ENCODE data around the gene CNEP1R1. TPM values are rescaled to one million over a fixed set of nuclear protein-coding genes. Genes with fewer than 3 reads are reported as not detected.
A peak's percentile ranks its signal among the peaks of the same experiment; 100 is the strongest.

CNEP1R1 gene
- total RNA-seq, 2 experiments from 2014 or later, result 36.6 to 46.3 TPM

DNA sequence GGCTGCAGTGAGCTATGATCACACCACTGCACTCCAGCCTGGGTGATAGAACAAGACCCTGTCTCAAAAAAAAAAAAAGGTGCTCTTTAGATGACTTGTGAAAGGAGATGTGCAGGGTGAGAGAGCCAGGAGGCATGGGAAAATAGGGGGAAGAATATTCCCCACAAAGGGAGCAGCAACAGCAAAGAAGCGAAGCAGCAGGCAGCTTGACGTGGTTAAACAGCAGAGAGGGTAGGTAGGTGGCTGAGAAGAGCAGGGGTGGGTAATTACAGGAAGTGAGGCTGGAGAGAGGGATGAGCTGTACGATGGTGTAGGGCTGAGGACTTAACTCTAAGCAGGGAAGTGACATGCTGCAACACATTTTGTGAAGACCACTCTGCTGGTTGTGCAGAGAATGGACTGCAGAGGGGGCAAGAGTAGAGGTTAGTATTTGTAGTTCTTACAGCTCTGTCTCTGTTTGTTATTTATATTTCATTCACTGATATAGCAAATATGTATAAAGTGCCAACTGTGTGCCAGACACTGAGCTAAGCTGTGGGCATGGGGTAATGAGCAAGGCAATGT, 42.3 kb downstream of the CNEP1R1 start:
- no peak overlapping the region for H3K4me3 ChIP-seq (ENCODE audit: low read length)
- H3K27me3 Mint-ChIP-seq, result no peaks in the 10 kb centered on the region
- TF ChIP-seq, protein P1, sequence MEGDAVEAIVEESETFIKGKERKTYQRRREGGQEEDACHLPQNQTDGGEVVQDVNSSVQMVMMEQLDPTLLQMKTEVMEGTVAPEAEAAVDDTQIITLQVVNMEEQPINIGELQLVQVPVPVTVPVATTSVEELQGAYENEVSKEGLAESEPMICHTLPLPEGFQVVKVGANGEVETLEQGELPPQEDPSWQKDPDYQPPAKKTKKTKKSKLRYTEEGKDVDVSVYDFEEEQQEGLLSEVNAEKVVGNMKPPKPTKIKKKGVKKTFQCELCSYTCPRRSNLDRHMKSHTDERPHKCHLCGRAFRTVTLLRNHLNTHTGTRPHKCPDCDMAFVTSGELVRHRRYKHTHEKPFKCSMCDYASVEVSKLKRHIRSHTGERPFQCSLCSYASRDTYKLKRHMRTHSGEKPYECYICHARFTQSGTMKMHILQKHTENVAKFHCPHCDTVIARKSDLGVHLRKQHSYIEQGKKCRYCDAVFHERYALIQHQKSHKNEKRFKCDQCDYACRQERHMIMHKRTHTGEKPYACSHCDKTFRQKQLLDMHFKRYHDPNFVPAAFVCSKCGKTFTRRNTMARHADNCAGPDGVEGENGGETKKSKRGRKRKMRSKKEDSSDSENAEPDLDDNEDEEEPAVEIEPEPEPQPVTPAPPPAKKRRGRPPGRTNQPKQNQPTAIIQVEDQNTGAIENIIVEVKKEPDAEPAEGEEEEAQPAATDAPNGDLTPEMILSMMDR (IDR thresholded peaks at IDR 0.05), result peak; percentile 46
- peak overlapping the region; percentile 80 for H3K27ac Mint-ChIP-seq
- peaks cover 60% of the 10 kb centered on the region for H3K4me1 Mint-ChIP-seq (ENCODE audit: low read depth)
- no peak overlapping the region for H3K27ac ChIP-seq (ENCODE audit: low read depth in 1 of 2, low read length in 2 of 2)
- no peaks in the 10 kb centered on the region for H3K27me3 ChIP-seq (ENCODE audit: control insufficient read depth in 1 of 2, insufficient read depth in 2 of 2, low read length in 2 of 2)
- H3K9me3 ChIP-seq (ENCODE audit: control insufficient read depth in 1 of 2, insufficient read depth in 1 of 2, low read length in 2 of 2), result no peaks in the 10 kb centered on the region
- H3K4me3 Mint-ChIP-seq, result peak overlapping the region; percentile 99
- ATAC-seq (ENCODE audit: poor library complexity) (peak; percentile 44), DNase-seq (peak in 9 of 14 experiments; percentile 9 to 60 (median 25))
- ChIA-PET CTCF (interaction anchor here (0.6 to 5.0 kb wide), 11 partner anchors 10 to 739 kb away, joined by 3 to 48 read pairs (median 5); partner anchors contain the start of gene CNEP1R1), POLR2A (interaction anchor here (1.5 to 4.3 kb wide), 3 partner anchors 42 to 143 kb away, joined by 5 to 41 read pairs (median 17); partner anchors contain the start of genes CNEP1R1 and TENT4B)
- H3K36me3 Mint-ChIP-seq (ENCODE audit: low read depth), result peaks cover 43% of the 10 kb centered on the region
- H3K36me3 ChIP-seq (ENCODE audit: insufficient read depth, low read length), result peaks cover 40% of the 10 kb centered on the region
- H3K9me3 Mint-ChIP-seq, result no peaks in the 10 kb centered on the region
- intact Hi-C loops (cut with DNase I, micrococcal nuclease), result loop anchor here (1.0 to 10.0 kb wide), 7 partner anchors 85 to 739 kb away; partner anchors contain the start of genes BRD7 (in 1 of the 2), NKD1 (in 1 of the 2), TENT4B (in 1 of the 2) and ZNF423 (in 1 of the 2)
- H3K4me1 ChIP-seq (ENCODE audit: insufficient read depth, low read length), result peaks cover 25% of the 10 kb centered on the region

DNA sequence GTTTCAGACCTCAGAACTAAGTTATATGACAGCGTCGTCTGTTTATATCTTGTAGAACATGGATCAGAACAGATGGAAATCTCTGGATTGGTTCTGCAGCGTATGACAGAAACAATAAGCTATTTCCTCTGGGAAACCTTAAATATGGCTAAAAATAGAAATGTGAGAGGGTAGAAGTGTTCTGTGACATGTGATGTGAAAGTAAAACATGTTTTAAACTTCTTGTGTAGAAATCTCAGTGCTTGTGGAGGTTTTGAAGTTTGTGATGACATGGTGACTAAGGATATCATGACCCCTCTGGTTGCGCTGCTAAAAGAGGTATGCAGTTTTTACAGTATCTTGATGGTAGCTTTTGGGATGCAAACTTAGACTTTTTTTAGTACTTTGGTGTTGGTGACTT, 43.5 kb downstream of the CNEP1R1 start:
- no peaks in the 10 kb centered on the region for H3K9me3 ChIP-seq (ENCODE audit: control insufficient read depth in 1 of 2, insufficient read depth in 1 of 2, low read length in 2 of 2)
- intact Hi-C loops (cut with DNase I, micrococcal nuclease), result loop anchor here in 1 of 2 experiments (5.0 to 10.0 kb wide), 4 partner anchors 144 to 476 kb away; partner anchors contain the start of genes BRD7, NKD1 and ZNF423
- H3K36me3 Mint-ChIP-seq (ENCODE audit: low read depth), result peaks cover 54% of the 10 kb centered on the region
- H3K36me3 ChIP-seq (ENCODE audit: insufficient read depth, low read length), result peaks cover 43% of the 10 kb centered on the region
- no peak overlapping the region for H3K4me3 ChIP-seq (ENCODE audit: low read length)
- H3K4me1 ChIP-seq (ENCODE audit: insufficient read depth, low read length), result peaks cover 25% of the 10 kb centered on the region
- H3K27me3 ChIP-seq (ENCODE audit: control insufficient read depth in 1 of 2, insufficient read depth in 2 of 2, low read length in 2 of 2), result no peaks in the 10 kb centered on the region
- CTCF ChIA-PET, result interaction anchor here (1.7 to 5.0 kb wide), 4 partner anchors 14 to 738 kb away, joined by 4 to 48 read pairs (median 6); partner anchors contain the start of gene CNEP1R1
- POLR2A ChIA-PET, result interaction anchor here (1.5 kb wide), 1 partner anchor 142 kb away, joined by 5 read pairs; no protein-coding TSS in a partner anchor
- no peaks in the 10 kb centered on the region for H3K27me3 Mint-ChIP-seq
- DNase-seq, result no peak
- peaks cover 68% of the 10 kb centered on the region for H3K4me1 Mint-ChIP-seq (ENCODE audit: low read depth)
- no peak for ATAC-seq (ENCODE audit: poor library complexity)
- H3K27ac Mint-ChIP-seq, result no peak overlapping the region
- H3K27ac ChIP-seq (ENCODE audit: low read depth in 1 of 2, low read length in 2 of 2), result no peak overlapping the region
- TF ChIP-seq, protein P1 (IDR thresholded peaks at IDR 0.05), result no peak
- H3K4me3 Mint-ChIP-seq, result peak overlapping the region; percentile 99
- no peaks in the 10 kb centered on the region for H3K9me3 Mint-ChIP-seq

DNA sequence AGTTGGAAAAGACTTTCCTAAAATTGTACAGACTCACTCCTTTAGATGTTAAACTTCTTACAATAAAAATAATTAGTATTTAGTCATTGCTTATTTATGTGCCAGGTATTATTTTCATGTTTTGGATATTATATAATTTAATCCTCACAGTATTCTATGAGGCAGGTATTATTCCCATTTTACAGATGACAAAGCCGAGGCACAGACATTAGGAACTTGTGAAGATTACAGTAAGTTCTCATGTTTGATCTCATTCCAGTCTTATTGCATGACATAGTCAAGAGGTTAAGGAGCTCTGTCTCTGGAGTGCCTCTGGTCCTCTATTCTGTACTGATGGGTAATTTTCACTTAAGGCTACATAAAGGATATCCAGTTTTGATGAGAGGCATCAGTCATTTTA, 44.0 kb downstream of the CNEP1R1 start:
- intact Hi-C loops (cut with DNase I, micrococcal nuclease), result loop anchor here in 1 of 2 experiments (5.0 to 10.0 kb wide), 4 partner anchors 143 to 476 kb away; partner anchors contain the start of genes BRD7, NKD1 and ZNF423
- ATAC-seq (ENCODE audit: poor library complexity) (no peak), DNase-seq (no peak)
- no peak overlapping the region for H3K4me3 ChIP-seq (ENCODE audit: low read length)
- no peak overlapping the region for H3K27ac ChIP-seq (ENCODE audit: low read depth in 1 of 2, low read length in 2 of 2)
- H3K4me1 ChIP-seq (ENCODE audit: insufficient read depth, low read length), result peaks cover 25% of the 10 kb centered on the region
- POLR2A ChIA-PET, result no interaction called here
- CTCF ChIA-PET, result interaction anchor here (1.3 kb wide), 1 partner anchor 44 kb away, joined by 4 read pairs; the partner anchor contains the start of gene CNEP1R1
- Mint-ChIP-seq H3K4me3 (peak overlapping the region; percentile 59), H3K27me3 (no peaks in the 10 kb centered on the region), H3K4me1 (ENCODE audit: low read depth) (peaks cover 69% of the 10 kb centered on the region), H3K36me3 (ENCODE audit: low read depth) (peaks cover 58% of the 10 kb centered on the region), H3K9me3 (no peaks in the 10 kb centered on the region), H3K27ac (no peak overlapping the region)
- H3K36me3 ChIP-seq (ENCODE audit: insufficient read depth, low read length), result peaks cover 43% of the 10 kb centered on the region
- TF ChIP-seq, protein P1 (IDR thresholded peaks at IDR 0.05), result no peak
- no peaks in the 10 kb centered on the region for H3K27me3 ChIP-seq (ENCODE audit: control insufficient read depth in 1 of 2, insufficient read depth in 2 of 2, low read length in 2 of 2)
- H3K9me3 ChIP-seq (ENCODE audit: control insufficient read depth in 1 of 2, insufficient read depth in 1 of 2, low read length in 2 of 2), result no peaks in the 10 kb centered on the region

All from CD4-positive, alpha-beta T cell (primary cell).